NCI-H82 (cell line): Measurements from ENCODE around the gene TGFBR1.

Source experiments
- DNase-seq: peaks from one replicate; lab custom pipeline; 2025; lab: John Stamatoyannopoulos, UW

Gene TGFBR1

GRCh38 chr9:99107421-99107820 lies 2.5 kb downstream of the TGFBR1 start:
- peak; percentile 38 for DNase-seq

GRCh38 chr9:99108131-99108530 lies 3.2 kb downstream of the TGFBR1 start:
- no peak for DNase-seq

GRCh38 chr9:99109522-99109921 lies 4.6 kb downstream of the TGFBR1 start:
- peak; percentile 27 for DNase-seq

- DNase-seq = no peak
These were observed 8.0 kb downstream of the TGFBR1 start for GRCh38 chr9:99112750-99113413.

GRCh38 chr9:99113414-99114048 lies 8.6 kb downstream of the TGFBR1 start:
- no peak for DNase-seq

GRCh38 chr9:99114049-99114440 lies 9.1 kb downstream of the TGFBR1 start:
- no peak for DNase-seq

GRCh38 chr9:99114846-99115500 lies 10.1 kb downstream of the TGFBR1 start:
- no peak for DNase-seq

GRCh38 chr9:99116003-99116411 lies 11.1 kb downstream of the TGFBR1 start:
- DNase-seq = peak; percentile 95

GRCh38 chr9:99118782-99119466 lies 14.0 kb downstream of the TGFBR1 start:
- no peak for DNase-seq

GRCh38 chr9:99119976-99120655 lies 15.2 kb downstream of the TGFBR1 start:
- peak; percentile 42 for DNase-seq

- no peak for DNase-seq
These were observed 16.7 kb downstream of the TGFBR1 start for GRCh38 chr9:99121604-99122003.

- DNase-seq = no peak
These were observed 19.8 kb downstream of the TGFBR1 start for GRCh38 chr9:99124534-99125255.

- no peak for DNase-seq
These were observed 20.5 kb downstream of the TGFBR1 start for GRCh38 chr9:99125446-99125845.

GRCh38 chr9:99126312-99126711 lies 21.4 kb downstream of the TGFBR1 start:
- DNase-seq = no peak

GRCh38 chr9:99127356-99128132 lies 22.6 kb downstream of the TGFBR1 start:
- no peak for DNase-seq

GRCh38 chr9:99128133-99128406 lies 23.2 kb downstream of the TGFBR1 start:
- DNase-seq = no peak

GRCh38 chr9:99129091-99129490 lies 24.2 kb downstream of the TGFBR1 start:
- DNase-seq = no peak

- no peak for DNase-seq
These were observed 25.2 kb downstream of the TGFBR1 start for GRCh38 chr9:99130069-99130468.

- no peak for DNase-seq
These were observed 28.2 kb downstream of the TGFBR1 start for GRCh38 chr9:99133145-99133544.

- no peak for DNase-seq
These were observed 30.0 kb downstream of the TGFBR1 start for GRCh38 chr9:99134893-99135341.

- no peak for DNase-seq
These were observed 30.5 kb downstream of the TGFBR1 start for GRCh38 chr9:99135456-99135855.
